K562 (cell line): Measurements from ENCODE around the gene SPATA2L. TPM values are rescaled to one million over a fixed set of nuclear protein-coding genes. Genes with fewer than 3 reads are reported as not detected.
A peak's percentile ranks its signal among the peaks of the same experiment; 100 is the strongest.

Source experiments
- ATF4 ChIP-seq: fragments of 450-650 bp; formaldehyde crosslinking; IDR thresholded peaks from 2 replicates; pipeline ENCODE4 v1.4.0; 2022; ENCODE audit warnings: mild to moderate bottlenecking, moderate library complexity
- EGR1 ChIP-seq: fragments of 450-650 bp; conservative IDR thresholded peaks from 2 replicates; pipeline ENCODE4 v1.6.1; 2017; ENCODE audit warnings: mild to moderate bottlenecking
- ELF2 ChIP-seq: fragments of 250-450 bp; sonication (Bioruptor Pico); IDR thresholded peaks from 2 replicates; pipeline ENCODE4 v1.5.0; 2021; ENCODE audit warnings: mild to moderate bottlenecking
- KHSRP ChIP-seq: fragments of 450-650 bp; IDR thresholded peaks from 2 replicates; pipeline ENCODE4 v1.6.1; 2017
- KLF1 ChIP-seq: fragments of 450-650 bp; IDR thresholded peaks from 2 replicates; pipeline ENCODE4 v1.6.1; 2016; ENCODE audit warnings: missing genetic modification characterization, missing compliant biosample characterization
- LCOR ChIP-seq: sonication (generic); formaldehyde crosslinking; IDR thresholded peaks from 2 replicates; pipeline ENCODE4 v1.8.0; 2022; ENCODE audit warnings: mild to moderate bottlenecking, missing genetic modification reagents
- NRF1 ChIP-seq, 2 experiments: fragments of 450-650 bp; IDR thresholded peaks in 1 of 2; conservative IDR thresholded peaks in 1 of 2; 2 replicates each; pipeline ENCODE4 v1.6.1; 2014; ENCODE audit warnings: mild to moderate bottlenecking in 2 of 2
- RBFOX2 ChIP-seq: fragments of 200-400 bp; formaldehyde crosslinking; IDR thresholded peaks from 2 replicates; pipeline ENCODE4 v1.6.1; 2017; ENCODE audit warnings: low read depth, mild to moderate bottlenecking, low read length, moderate library complexity
- ZNF77 ChIP-seq: fragments of 250-450 bp; sonication (Bioruptor Pico); IDR thresholded peaks from 2 replicates; pipeline ENCODE4 v1.5.0; 2020
- polyA plus RNA-seq, 8 experiments: library from polyadenylated mRNA; depleted of rRNA in 4 of 8; stranded (reverse) in 5 of 8; unstranded in 3 of 8; fragments of >200 nt; fragmentation: Nextera tagmentation in 2 of 8; fragmentation: Illumina TruSeq in 1 of 8; extraction: Ambion mirVana in 2 of 8; extraction: Trizol in 1 of 8; gene quantifications; 2 replicates each; pipeline versions ENCODE4 v1.2.1 to v1.2.3, GENCODE V29; 2011 to 2014; ENCODE audit warnings: inconsistent platforms in 1 of 8, missing spikeins in 1 of 8
- total RNA-seq, 7 experiments: library from RNA; depleted of rRNA in 6 of 7; stranded (reverse); fragments of >200 nt in 6 of 7; fragmentation: Illumina TruSeq in 2 of 7; extraction: Trizol in 2 of 7; gene quantifications; 2 replicates each; pipeline versions ENCODE4 v1.2.1 to v1.2.3, GENCODE V29; 2011 to 2021; ENCODE audit warnings: low replicate concordance in 1 of 7
- TF ChIP-seq, protein P1 (sequence below): sonication (generic); formaldehyde crosslinking; IDR thresholded peaks from 2 replicates; pipeline ENCODE4 v1.8.1; 2023; ENCODE audit warnings: missing genetic modification reagents, mild to moderate bottlenecking, borderline replicate concordance
- TF ChIP-seq, protein P2 (sequence below): sonication (generic); formaldehyde crosslinking; IDR thresholded peaks from 2 replicates; pipeline ENCODE4 v1.8.0; 2022; ENCODE audit warnings: mild to moderate bottlenecking, missing genetic modification reagents, borderline replicate concordance
- TF ChIP-seq, protein P3 (sequence below): fragments of 450-650 bp; conservative IDR thresholded peaks from 2 replicates; pipeline ENCODE4 v1.6.1; 2016; ENCODE audit warnings: missing genetic modification characterization, low read depth, mild to moderate bottlenecking, missing compliant biosample characterization, moderate library complexity
- TF ChIP-seq, protein P4 (sequence below): sonication (generic); formaldehyde crosslinking; IDR thresholded peaks from 2 replicates; pipeline ENCODE4 v1.8.0; 2022; ENCODE audit warnings: mild to moderate bottlenecking, missing genetic modification reagents

The SPATA2L gene
- total and polyA plus RNA-seq, 9 of the 15 experiments (the other 6 are each of a cell fraction or from before 2014, with no cell fraction given): 0.13 to 19.2 (median 4.8) TPM; not detected in 1

DNA sequence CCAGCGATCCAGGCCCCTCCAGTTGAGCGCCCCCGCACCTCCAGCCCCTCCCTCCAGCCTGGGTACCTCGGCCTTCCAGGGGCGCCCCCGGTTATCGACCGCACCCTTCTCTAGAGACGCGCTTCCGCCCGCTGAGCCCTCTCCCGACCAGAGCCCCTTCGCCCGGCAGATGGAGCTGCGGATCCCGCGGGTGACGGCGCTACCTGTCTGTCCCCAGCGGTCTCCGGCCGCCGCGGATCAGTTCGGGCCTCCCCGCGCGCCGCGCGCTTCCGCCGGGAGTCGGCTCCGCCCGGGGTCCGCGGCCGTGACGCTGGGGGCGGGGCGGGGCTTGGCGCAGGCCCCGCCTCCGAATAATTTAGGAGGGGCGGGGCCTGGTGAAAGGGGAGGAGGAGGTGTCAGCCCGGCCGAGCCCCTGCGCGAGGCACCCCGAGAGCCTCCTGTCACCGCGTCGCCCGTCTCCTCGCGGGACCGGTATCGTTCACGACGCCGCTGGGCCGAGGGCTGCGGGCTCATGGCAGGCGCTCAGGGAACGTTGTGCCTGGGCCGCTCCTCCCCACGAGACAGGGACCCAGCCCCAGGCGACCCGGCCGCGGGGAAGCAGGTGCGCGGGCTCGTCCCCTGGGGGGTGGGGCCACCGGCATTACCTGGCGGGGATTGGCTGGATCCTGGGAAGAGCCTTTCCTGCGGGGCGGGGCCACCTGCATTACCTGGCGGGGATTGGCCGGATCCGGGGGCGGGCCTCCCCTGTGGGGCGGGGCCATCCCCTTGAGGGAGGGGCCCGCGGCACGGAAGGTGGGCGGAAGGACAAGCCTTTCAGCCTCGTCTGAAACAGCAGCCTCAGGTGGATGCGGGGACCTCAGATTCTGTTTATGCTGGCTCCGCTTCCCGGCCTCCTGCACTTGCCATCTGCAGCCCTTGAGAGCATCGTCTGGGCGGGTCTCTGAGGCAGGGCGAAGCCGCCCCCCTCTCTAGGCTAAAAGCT is at the start of gene SPATA2L (continued):
- TF ChIP-seq, protein P1, sequence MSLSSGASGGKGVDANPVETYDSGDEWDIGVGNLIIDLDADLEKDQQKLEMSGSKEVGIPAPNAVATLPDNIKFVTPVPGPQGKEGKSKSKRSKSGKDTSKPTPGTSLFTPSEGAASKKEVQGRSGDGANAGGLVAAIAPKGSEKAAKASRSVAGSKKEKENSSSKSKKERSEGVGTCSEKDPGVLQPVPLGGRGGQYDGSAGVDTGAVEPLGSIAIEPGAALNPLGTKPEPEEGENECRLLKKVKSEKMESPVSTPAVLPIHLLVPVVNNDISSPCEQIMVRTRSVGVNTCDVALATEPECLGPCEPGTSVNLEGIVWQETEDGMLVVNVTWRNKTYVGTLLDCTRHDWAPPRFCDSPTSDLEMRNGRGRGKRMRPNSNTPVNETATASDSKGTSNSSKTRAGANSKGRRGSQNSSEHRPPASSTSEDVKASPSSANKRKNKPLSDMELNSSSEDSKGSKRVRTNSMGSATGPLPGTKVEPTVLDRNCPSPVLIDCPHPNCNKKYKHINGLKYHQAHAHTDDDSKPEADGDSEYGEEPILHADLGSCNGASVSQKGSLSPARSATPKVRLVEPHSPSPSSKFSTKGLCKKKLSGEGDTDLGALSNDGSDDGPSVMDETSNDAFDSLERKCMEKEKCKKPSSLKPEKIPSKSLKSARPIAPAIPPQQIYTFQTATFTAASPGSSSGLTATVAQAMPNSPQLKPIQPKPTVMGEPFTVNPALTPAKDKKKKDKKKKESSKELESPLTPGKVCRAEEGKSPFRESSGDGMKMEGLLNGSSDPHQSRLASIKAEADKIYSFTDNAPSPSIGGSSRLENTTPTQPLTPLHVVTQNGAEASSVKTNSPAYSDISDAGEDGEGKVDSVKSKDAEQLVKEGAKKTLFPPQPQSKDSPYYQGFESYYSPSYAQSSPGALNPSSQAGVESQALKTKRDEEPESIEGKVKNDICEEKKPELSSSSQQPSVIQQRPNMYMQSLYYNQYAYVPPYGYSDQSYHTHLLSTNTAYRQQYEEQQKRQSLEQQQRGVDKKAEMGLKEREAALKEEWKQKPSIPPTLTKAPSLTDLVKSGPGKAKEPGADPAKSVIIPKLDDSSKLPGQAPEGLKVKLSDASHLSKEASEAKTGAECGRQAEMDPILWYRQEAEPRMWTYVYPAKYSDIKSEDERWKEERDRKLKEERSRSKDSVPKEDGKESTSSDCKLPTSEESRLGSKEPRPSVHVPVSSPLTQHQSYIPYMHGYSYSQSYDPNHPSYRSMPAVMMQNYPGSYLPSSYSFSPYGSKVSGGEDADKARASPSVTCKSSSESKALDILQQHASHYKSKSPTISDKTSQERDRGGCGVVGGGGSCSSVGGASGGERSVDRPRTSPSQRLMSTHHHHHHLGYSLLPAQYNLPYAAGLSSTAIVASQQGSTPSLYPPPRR (CRISPR knock-in tag): peak; percentile 39; the same call in 1 of the 2 replicates
- TF ChIP-seq, protein P2, sequence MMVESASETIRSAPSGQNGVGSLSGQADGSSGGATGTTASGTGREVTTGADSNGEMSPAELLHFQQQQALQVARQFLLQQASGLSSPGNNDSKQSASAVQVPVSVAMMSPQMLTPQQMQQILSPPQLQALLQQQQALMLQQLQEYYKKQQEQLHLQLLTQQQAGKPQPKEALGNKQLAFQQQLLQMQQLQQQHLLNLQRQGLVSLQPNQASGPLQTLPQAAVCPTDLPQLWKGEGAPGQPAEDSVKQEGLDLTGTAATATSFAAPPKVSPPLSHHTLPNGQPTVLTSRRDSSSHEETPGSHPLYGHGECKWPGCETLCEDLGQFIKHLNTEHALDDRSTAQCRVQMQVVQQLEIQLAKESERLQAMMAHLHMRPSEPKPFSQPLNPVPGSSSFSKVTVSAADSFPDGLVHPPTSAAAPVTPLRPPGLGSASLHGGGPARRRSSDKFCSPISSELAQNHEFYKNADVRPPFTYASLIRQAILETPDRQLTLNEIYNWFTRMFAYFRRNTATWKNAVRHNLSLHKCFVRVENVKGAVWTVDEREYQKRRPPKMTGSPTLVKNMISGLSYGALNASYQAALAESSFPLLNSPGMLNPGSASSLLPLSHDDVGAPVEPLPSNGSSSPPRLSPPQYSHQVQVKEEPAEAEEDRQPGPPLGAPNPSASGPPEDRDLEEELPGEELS (CRISPR knock-in tag): no peak
- TF ChIP-seq KLF1 (tag) (peak; percentile 55; the same call in 1 of the 2 replicates), ELF2 (CRISPR knock-in tag) (no peak), LCOR (CRISPR knock-in tag) (peak; percentile 68; the same call in 1 of the 2 replicates), KHSRP (no peak), ATF4 (no peak), EGR1 (peak; percentile 80), NRF1 (conservative IDR thresholded peaks at IDR 0.05 in 1 of 2, IDR thresholded peaks at IDR 0.05 in 1 of 2) (peak; percentile 91 to 92), RBFOX2 (peak; percentile 75), ZNF77 (CRISPR knock-in tag) (no peak)
- TF ChIP-seq, protein P3, sequence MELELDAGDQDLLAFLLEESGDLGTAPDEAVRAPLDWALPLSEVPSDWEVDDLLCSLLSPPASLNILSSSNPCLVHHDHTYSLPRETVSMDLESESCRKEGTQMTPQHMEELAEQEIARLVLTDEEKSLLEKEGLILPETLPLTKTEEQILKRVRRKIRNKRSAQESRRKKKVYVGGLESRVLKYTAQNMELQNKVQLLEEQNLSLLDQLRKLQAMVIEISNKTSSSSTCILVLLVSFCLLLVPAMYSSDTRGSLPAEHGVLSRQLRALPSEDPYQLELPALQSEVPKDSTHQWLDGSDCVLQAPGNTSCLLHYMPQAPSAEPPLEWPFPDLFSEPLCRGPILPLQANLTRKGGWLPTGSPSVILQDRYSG (tag): no peak
- TF ChIP-seq, protein P4, sequence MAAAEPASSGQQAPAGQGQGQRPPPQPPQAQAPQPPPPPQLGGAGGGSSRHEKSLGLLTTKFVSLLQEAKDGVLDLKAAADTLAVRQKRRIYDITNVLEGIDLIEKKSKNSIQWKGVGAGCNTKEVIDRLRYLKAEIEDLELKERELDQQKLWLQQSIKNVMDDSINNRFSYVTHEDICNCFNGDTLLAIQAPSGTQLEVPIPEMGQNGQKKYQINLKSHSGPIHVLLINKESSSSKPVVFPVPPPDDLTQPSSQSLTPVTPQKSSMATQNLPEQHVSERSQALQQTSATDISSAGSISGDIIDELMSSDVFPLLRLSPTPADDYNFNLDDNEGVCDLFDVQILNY: peak; percentile 55; the same call in 1 of the 2 replicates
